IMR-90 (cell line): ENCODE measurements around the gene PCCA. TPM values are rescaled to one million over a fixed set of nuclear protein-coding genes. Genes with fewer than 3 reads are reported as not detected.

Experiments
- ATAC-seq: fragments of 200-7000 bp; cut with Tn5 transposase; 2 replicates; pipeline ENCODE4 v1.9.1; 2020; ENCODE audit warnings: low read depth, mild to moderate bottlenecking, moderate library complexity
- BruUV-seq: library from RNA; stranded (reverse); fragments of 400-500 nt; replicated peaks from 2 replicates; lab custom pipeline; 2021; lab: Mats Ljungman, UMichigan
- CTCF ChIA-PET: fragments of 300-600 bp; formaldehyde crosslinking; extraction: SDS; loops from one replicate; lab custom pipeline; 2021; ENCODE audit warnings: antibody characterized with exemption; lab: Yijun Ruan, JAX
- POLR2A ChIA-PET: fragments of 300-600 bp; sonication (Branson Sonifier 250); formaldehyde crosslinking; loops from one replicate; lab custom pipeline; 2022; ENCODE audit warnings: antibody characterized with exemption; ENCODE audit not compliant: unreplicated experiment; lab: Charles Lee
- DNase-seq: peaks from one replicate; pipeline ENCODE4 v3.0.0; 2013
- H2AFZ ChIP-seq: replicated peaks from 2 replicates; pipeline ENCODE3; 2013; ENCODE audit warnings: low read length, mild to moderate bottlenecking; ENCODE audit not compliant: poor library complexity
- H2AK5ac ChIP-seq: 2 replicates; pipeline ENCODE4 v1.6.1; 2013; ENCODE audit warnings: low read depth, low read length, inconsistent platforms
- H2AK9ac ChIP-seq: replicated peaks from 2 replicates; pipeline ENCODE3; 2013; ENCODE audit warnings: mild to moderate bottlenecking, low read depth, low read length, moderate library complexity; ENCODE audit not compliant: poor library complexity
- H2BK120ac ChIP-seq: 2 replicates; pipeline ENCODE4 v1.6.1; 2013; ENCODE audit warnings: low read depth, low read length, inconsistent platforms
- H2BK15ac ChIP-seq: 3 replicates; pipeline ENCODE4 v1.6.1; 2013; ENCODE audit warnings: low read depth, low read length, inconsistent platforms
- H2BK20ac ChIP-seq: 2 replicates; pipeline ENCODE4 v1.6.1; 2013; ENCODE audit warnings: low read depth, mild to moderate bottlenecking, inconsistent platforms, low read length, moderate library complexity
- H2BK5ac ChIP-seq: 2 replicates; pipeline ENCODE4 v1.6.1; 2013; ENCODE audit warnings: mild to moderate bottlenecking, low read depth, low read length, inconsistent platforms; ENCODE audit not compliant: poor library complexity, severe bottlenecking
- H3K14ac ChIP-seq: replicated peaks from 2 replicates; pipeline ENCODE4 v1.6.1; 2013; ENCODE audit warnings: low read depth, low read length, inconsistent platforms
- H3K18ac ChIP-seq: 2 replicates; pipeline ENCODE4 v1.6.1; 2013; ENCODE audit warnings: low read depth, low read length, control low read depth
- H3K23ac ChIP-seq: 2 replicates; pipeline ENCODE4 v1.6.1; 2013; ENCODE audit warnings: low read depth, low read length, inconsistent platforms
- H3K27ac ChIP-seq: 2 replicates; pipeline ENCODE4 v1.5.1; 2013; ENCODE audit warnings: mild to moderate bottlenecking, control low read depth, low read length; ENCODE audit not compliant: insufficient read depth
- H3K27me3 ChIP-seq: 2 replicates; pipeline ENCODE4 v1.6.1; 2013; ENCODE audit warnings: low read length; ENCODE audit not compliant: control insufficient read depth, insufficient read depth
- H3K36me3 ChIP-seq: 2 replicates; pipeline ENCODE4 v1.6.1; 2013; ENCODE audit warnings: low read length, mixed read lengths; ENCODE audit not compliant: control insufficient read depth, insufficient read depth
- H3K4ac ChIP-seq: 2 replicates; pipeline ENCODE4 v1.6.1; 2013; ENCODE audit warnings: low read depth, low read length, inconsistent platforms
- H3K4me1 ChIP-seq: 2 replicates; pipeline ENCODE4 v1.6.1; 2013; ENCODE audit warnings: low read length, mixed read lengths; ENCODE audit not compliant: control insufficient read depth, insufficient read depth
- H3K4me2 ChIP-seq: 2 replicates; pipeline ENCODE4 v1.6.1; 2013; ENCODE audit warnings: low read depth, mild to moderate bottlenecking, control low read depth, low read length, moderate library complexity
- H3K4me3 ChIP-seq: 2 replicates; pipeline ENCODE4 v1.5.1; 2013; ENCODE audit warnings: low read depth, mild to moderate bottlenecking, control low read depth, low read length, moderate library complexity; ENCODE audit not compliant: insufficient read depth
- H3K56ac ChIP-seq: 2 replicates; pipeline ENCODE4 v1.6.1; 2013; ENCODE audit warnings: low read length, inconsistent platforms; ENCODE audit not compliant: insufficient read depth; ENCODE audit errors: extremely low read depth
- H3K79me1 ChIP-seq, 2 experiments: 2 replicates each; pipeline ENCODE4 v1.6.1; 2013; ENCODE audit warnings: low read length in 2 of 2, inconsistent platforms in 1 of 2, low read depth in 1 of 2
- H3K9ac ChIP-seq: 2 replicates; pipeline ENCODE4 v1.6.1; 2013; ENCODE audit warnings: low read depth, low read length, control low read depth
- H3K9me1 ChIP-seq: 2 replicates; pipeline ENCODE4 v1.6.1; 2013; ENCODE audit warnings: low read length, inconsistent platforms; ENCODE audit not compliant: insufficient read depth
- H3K9me3 ChIP-seq: 2 replicates; pipeline ENCODE4 v1.6.1; 2013; ENCODE audit warnings: low read length; ENCODE audit not compliant: control insufficient read depth, insufficient read depth
- H4K20me1 ChIP-seq: 2 replicates; pipeline ENCODE4 v1.6.1; 2013; ENCODE audit warnings: low read length, inconsistent platforms; ENCODE audit not compliant: insufficient read depth
- H4K5ac ChIP-seq: 2 replicates; pipeline ENCODE4 v1.6.1; 2013; ENCODE audit warnings: mild to moderate bottlenecking, low read depth, low read length, control low read depth
- H4K8ac ChIP-seq, 2 experiments: 2 replicates each; pipeline ENCODE4 v1.6.1; 2013; ENCODE audit warnings: low read depth in 2 of 2, low read length in 2 of 2, control low read depth in 1 of 2, inconsistent platforms in 1 of 2
- H4K91ac ChIP-seq: 2 replicates; pipeline ENCODE4 v1.6.1; 2013; ENCODE audit warnings: low read depth, low read length, inconsistent platforms; ENCODE audit not compliant: insufficient read depth
- BHLHE40 ChIP-seq: fragments of 150-350 bp; IDR thresholded peaks from 2 replicates; pipeline ENCODE4 v1.6.1; 2016; ENCODE audit warnings: mild to moderate bottlenecking, low read depth, low read length
- CEBPB ChIP-seq: IDR thresholded peaks from 2 replicates; pipeline ENCODE4 v1.6.1; 2012; ENCODE audit warnings: low read depth, low read length, improper control_type of control experiment
- ELK1 ChIP-seq: fragments of 150-350 bp; IDR thresholded peaks from 2 replicates; pipeline ENCODE4 v1.6.1; 2016; ENCODE audit warnings: low read depth, mild to moderate bottlenecking, low read length, moderate library complexity, borderline replicate concordance
- FOS ChIP-seq: fragments of 150-350 bp; IDR thresholded peaks from 2 replicates; pipeline ENCODE4 v1.6.1; 2016; ENCODE audit warnings: low read depth, low read length
- MAFK ChIP-seq: IDR thresholded peaks from 2 replicates; pipeline ENCODE4 v1.6.1; 2012; ENCODE audit warnings: low read depth, low read length, improper control_type of control experiment
- MXI1 ChIP-seq: IDR thresholded peaks from 2 replicates; pipeline ENCODE4 v1.6.1; 2012; ENCODE audit warnings: low read depth, mild to moderate bottlenecking, low read length, moderate library complexity, borderline replicate concordance
- NFE2L2 ChIP-seq: fragments of 150-350 bp; IDR thresholded peaks from 2 replicates; pipeline ENCODE4 v1.6.1; 2016; ENCODE audit warnings: low read depth, mild to moderate bottlenecking, low read length
- POLR2A ChIP-seq: IDR thresholded peaks from 2 replicates; pipeline ENCODE4 v1.6.1; 2012; ENCODE audit warnings: mild to moderate bottlenecking, low read depth, low read length
- RAD21 ChIP-seq: IDR thresholded peaks from 2 replicates; pipeline ENCODE4 v1.6.1; 2012; ENCODE audit warnings: low read length, improper control_type of control experiment
- RCOR1 ChIP-seq: IDR thresholded peaks from 2 replicates; pipeline ENCODE4 v1.6.1; 2012; ENCODE audit warnings: mild to moderate bottlenecking, low read length, improper control_type of control experiment; ENCODE audit not compliant: insufficient replicate concordance
- RFX5 ChIP-seq: IDR thresholded peaks from 2 replicates; pipeline ENCODE4 v1.8.0; 2012; ENCODE audit warnings: low read depth, mild to moderate bottlenecking, low read length, moderate library complexity
- SMC3 ChIP-seq: fragments of 150-350 bp; IDR thresholded peaks from 2 replicates; pipeline ENCODE4 v1.6.1; 2016; ENCODE audit warnings: low read depth, mild to moderate bottlenecking, antibody characterized with exemption, low read length, moderate library complexity
- WGBS, 2 experiments: methylation state at CpG; one replicate each; pipeline versions ENCODE4 v1.1.5 to v1.1.7; 2013; ENCODE audit warnings: missing lambda C conversion rate in 2 of 2; ENCODE audit not compliant: insufficient read length in 1 of 2; ENCODE audit errors: extremely low coverage in 2 of 2; 5-methylcytosine and 5-hydroxymethylcytosine counted together
- dilution Hi-C: fragments of 300-500 bp; cut with HindIII; formaldehyde crosslinking; loops from one replicate; pipeline ENCODE4 v1.14.3; 2018; ENCODE audit warnings: low sequenced_read_pairs; ENCODE audit not compliant: unreplicated experiment
- in situ Hi-C: fragments of 300-500 bp; cut with MboI; formaldehyde crosslinking; loops from 3 replicates; pipeline ENCODE4 v1.14.3; 2019; ENCODE audit warnings: low sequenced_read_pairs, inconsistent platforms, mixed read lengths
- intact Hi-C: fragments of 100-400 bp; cut with micrococcal nuclease; formaldehyde crosslinking; loops from 2 replicates; pipeline ENCODE4 v1.10.0; 2022
- polyA plus RNA-seq, 3 experiments: library from polyadenylated mRNA; depleted of rRNA; stranded (reverse); fragments of >200 nt; gene quantifications; 2 replicates each; pipeline ENCODE4 v1.2.3, GENCODE V29; 2012; ENCODE audit warnings: low replicate concordance in 1 of 3
- total RNA-seq: library from RNA; depleted of rRNA; stranded (reverse); fragments of >200 nt; gene quantifications from 2 replicates; pipeline ENCODE4 v1.2.3, GENCODE V29; 2012
- TF ChIP-seq, protein P1 (sequence below): fragments of 150-350 bp; IDR thresholded peaks from 2 replicates; pipeline ENCODE4 v1.6.1; 2017; ENCODE audit warnings: mild to moderate bottlenecking, antibody characterized with exemption, low read length, low read depth
- TF ChIP-seq, protein P2 (sequence below): conservative IDR thresholded peaks from 2 replicates; pipeline ENCODE4 v1.5.1; 2012; ENCODE audit warnings: mild to moderate bottlenecking, low read depth, low read length, improper control_type of control experiment

Gene PCCA
- total and polyA plus RNA-seq, 2 of the 4 experiments (the other 2 are of a cell fraction), result 7.6 to 24.0 TPM

DNA sequence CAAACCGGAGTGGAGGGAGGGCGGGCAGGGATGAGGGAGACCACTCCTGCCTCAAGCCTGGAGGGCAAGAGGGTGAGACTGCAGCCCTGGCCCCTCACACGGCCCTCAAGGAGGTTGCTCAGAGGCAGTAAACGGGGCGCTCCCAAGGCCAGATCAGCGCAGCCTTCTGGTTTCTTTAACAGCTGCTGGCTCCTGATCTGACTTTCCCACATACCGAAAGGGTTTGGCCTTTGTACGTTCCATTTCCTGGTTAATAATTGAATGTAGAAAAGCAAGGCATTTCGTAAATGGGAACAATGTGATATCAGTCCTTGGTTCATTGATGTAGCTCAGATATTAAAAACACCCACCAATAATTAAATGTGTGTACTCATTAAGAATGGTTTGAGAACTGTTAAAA is 428.2 kb downstream of the PCCA start:
- 100% methylated on average over 1 of the region's 9 CpGs; no CpG with 5 or more reads in 1 of the 2 experiments for WGBS, 2 experiments
- H4K8ac ChIP-seq, result no peak overlapping the region
- no peak for DNase-seq
- ChIA-PET CTCF (interaction anchor here (0.6 kb wide), 2 partner anchors 26 to 42 kb away, joined by 3 read pairs; no protein-coding TSS in a partner anchor), POLR2A (no interaction called here)
- no peak overlapping the region for H2BK20ac ChIP-seq
- no peak for TF ChIP-seq POLR2A
- no peak for TF ChIP-seq RAD21
- TF ChIP-seq ELK1, result no peak
- no peak for TF ChIP-seq CEBPB
- TF ChIP-seq, protein P1, sequence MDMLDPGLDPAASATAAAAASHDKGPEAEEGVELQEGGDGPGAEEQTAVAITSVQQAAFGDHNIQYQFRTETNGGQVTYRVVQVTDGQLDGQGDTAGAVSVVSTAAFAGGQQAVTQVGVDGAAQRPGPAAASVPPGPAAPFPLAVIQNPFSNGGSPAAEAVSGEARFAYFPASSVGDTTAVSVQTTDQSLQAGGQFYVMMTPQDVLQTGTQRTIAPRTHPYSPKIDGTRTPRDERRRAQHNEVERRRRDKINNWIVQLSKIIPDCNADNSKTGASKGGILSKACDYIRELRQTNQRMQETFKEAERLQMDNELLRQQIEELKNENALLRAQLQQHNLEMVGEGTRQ, result no peak
- TF ChIP-seq FOS, result no peak
- TF ChIP-seq RFX5, result no peak
- TF ChIP-seq NFE2L2, result no peak
- no peak for TF ChIP-seq MAFK
- TF ChIP-seq BHLHE40, result no peak
- no peak for TF ChIP-seq SMC3
- TF ChIP-seq RCOR1, result no peak
- TF ChIP-seq, protein P2, sequence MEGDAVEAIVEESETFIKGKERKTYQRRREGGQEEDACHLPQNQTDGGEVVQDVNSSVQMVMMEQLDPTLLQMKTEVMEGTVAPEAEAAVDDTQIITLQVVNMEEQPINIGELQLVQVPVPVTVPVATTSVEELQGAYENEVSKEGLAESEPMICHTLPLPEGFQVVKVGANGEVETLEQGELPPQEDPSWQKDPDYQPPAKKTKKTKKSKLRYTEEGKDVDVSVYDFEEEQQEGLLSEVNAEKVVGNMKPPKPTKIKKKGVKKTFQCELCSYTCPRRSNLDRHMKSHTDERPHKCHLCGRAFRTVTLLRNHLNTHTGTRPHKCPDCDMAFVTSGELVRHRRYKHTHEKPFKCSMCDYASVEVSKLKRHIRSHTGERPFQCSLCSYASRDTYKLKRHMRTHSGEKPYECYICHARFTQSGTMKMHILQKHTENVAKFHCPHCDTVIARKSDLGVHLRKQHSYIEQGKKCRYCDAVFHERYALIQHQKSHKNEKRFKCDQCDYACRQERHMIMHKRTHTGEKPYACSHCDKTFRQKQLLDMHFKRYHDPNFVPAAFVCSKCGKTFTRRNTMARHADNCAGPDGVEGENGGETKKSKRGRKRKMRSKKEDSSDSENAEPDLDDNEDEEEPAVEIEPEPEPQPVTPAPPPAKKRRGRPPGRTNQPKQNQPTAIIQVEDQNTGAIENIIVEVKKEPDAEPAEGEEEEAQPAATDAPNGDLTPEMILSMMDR, result no peak
- no peak for TF ChIP-seq MXI1
- in situ Hi-C loops (loop anchor here (10.0 kb wide), 1 partner anchor 862 kb away; no protein-coding TSS in a partner anchor), intact Hi-C loops (loop anchor here (5.0 to 10.0 kb wide), 4 partner anchors 172 to 845 kb away; partner anchors contain the start of gene ZIC5), dilution Hi-C loops (no loop called here)
- no peaks in the 10 kb centered on the region; the same call in 1 of the 2 replicates for H3K4me1 ChIP-seq
- no TSS peak for BruUV-seq
- no peaks in the 10 kb centered on the region; the same call in 1 of the 2 replicates for H3K9me1 ChIP-seq
- H3K14ac ChIP-seq, result no peak overlapping the region
- no peak overlapping the region for H2AK5ac ChIP-seq
- H3K27me3 ChIP-seq, result no peaks in the 10 kb centered on the region
- peaks cover 2% of the 10 kb centered on the region; the same call in 1 of the 2 replicates for H3K36me3 ChIP-seq
- H3K23ac ChIP-seq, result no peak overlapping the region
- H2BK5ac ChIP-seq, result no peak overlapping the region
- H3K4ac ChIP-seq, result no peak overlapping the region
- H2AK9ac ChIP-seq, result no peak overlapping the region
- H3K56ac ChIP-seq, result no peak overlapping the region
- no peak overlapping the region for H4K91ac ChIP-seq
- no peak overlapping the region for H4K5ac ChIP-seq
- H3K18ac ChIP-seq, result no peak overlapping the region
- H3K79me1 ChIP-seq, result no peaks in the 10 kb centered on the region
- no peak overlapping the region for H2BK15ac ChIP-seq
- no peaks in the 10 kb centered on the region for H3K9me3 ChIP-seq
- ATAC-seq, result no peak
- H3K4me3 ChIP-seq, result no peak overlapping the region
- H2BK120ac ChIP-seq, result no peak overlapping the region
- H2AFZ ChIP-seq, result no peak overlapping the region
- no peak overlapping the region for H3K27ac ChIP-seq
- H3K4me2 ChIP-seq, result no peak overlapping the region
- no peak overlapping the region for H3K9ac ChIP-seq
- no peaks in the 10 kb centered on the region for H4K20me1 ChIP-seq
